Esophagus muscularis mucosa (tissue), 4 donors: ENCODE results near the gene KDSR. TPM values are rescaled to one million over a fixed set of nuclear protein-coding genes. Genes with fewer than 3 reads are reported as not detected.

Source experiments
- DNase-seq: peaks from one replicate; pipeline ENCODE4 v3.0.0-alpha.2; 2017; ENCODE audit errors: extremely low spot score
- H3K27ac ChIP-seq, 4 donors: fragments of 200-600 bp; sonication (generic); replicated peaks in 1 of 4; 1 replicate in 3 of 4; 2 replicates in 1 of 4; pipeline ENCODE4 v1.5.1; 2016 to 2019; ENCODE audit warnings: mild to moderate bottlenecking in 1 of 4
- H3K27me3 ChIP-seq, 4 donors: fragments of 200-600 bp; sonication (generic); one replicate each; pipeline versions ENCODE4 v1.5.1 to v1.6.0; 2016 to 2019
- H3K36me3 ChIP-seq, 4 donors: fragments of 200-600 bp; sonication (generic); one replicate each; pipeline ENCODE4 v1.5.1; 2016 to 2019
- H3K4me1 ChIP-seq, 4 donors: fragments of 200-600 bp; sonication (generic); one replicate each; pipeline ENCODE4 v1.5.1; 2016 to 2019
- H3K4me3 ChIP-seq, 4 donors: fragments of 200-600 bp; sonication (generic); 1 replicate in 2 of 4; 2 replicates in 2 of 4; pipeline ENCODE4 v1.5.1; 2016 to 2019; ENCODE audit warnings: mild to moderate bottlenecking in 4 of 4, moderate library complexity in 1 of 4
- H3K9me3 ChIP-seq, 4 donors: fragments of 200-600 bp; sonication (generic); 1 replicate in 3 of 4; 2 replicates in 1 of 4; pipeline ENCODE4 v1.5.1; 2016 to 2019
- CTCF ChIP-seq, 3 experiments: fragments of 200-600 bp in 2 of 3; fragments of 450-650 bp in 1 of 3; sonication (generic) in 2 of 3; IDR thresholded peaks; one replicate each; pipeline ENCODE4 v1.5.1; 2017 to 2019; ENCODE audit warnings: antibody characterized with exemption in 3 of 3, mild to moderate bottlenecking in 2 of 3, moderate library complexity in 1 of 3
- EP300 ChIP-seq: sonication (generic); formaldehyde crosslinking; IDR thresholded peaks from one replicate; pipeline ENCODE4 v1.6.1; 2017; ENCODE audit warnings: antibody characterized with exemption
- POLR2A ChIP-seq: fragments of 450-650 bp; IDR thresholded peaks from one replicate; pipeline ENCODE4 v1.6.1; 2017; ENCODE audit warnings: antibody characterized with exemption, moderate library complexity, mild to moderate bottlenecking, low read depth
- POLR2AphosphoS5 ChIP-seq, 2 donors: sonication (generic); formaldehyde crosslinking; IDR thresholded peaks; one replicate each; pipeline ENCODE4 v1.6.1; 2017; ENCODE audit warnings: antibody characterized with exemption in 2 of 2
- WGBS: methylation state at CpG from one replicate; pipeline ENCODE4 v1.1.5; 2018; 5-methylcytosine and 5-hydroxymethylcytosine counted together
- intact Hi-C: fragments of 100-400 bp; cut with DNase I; formaldehyde crosslinking; loops from one replicate; pipeline ENCODE4 v1.15.1; 2023
- total RNA-seq, 4 donors: library from RNA; depleted of rRNA; stranded (reverse); fragments of >200 nt; gene quantifications; one replicate each; pipeline versions ENCODE4 v1.1.0 to v1.2.1, GENCODE V29; 2016

KDSR gene
- total RNA-seq, 4 donors from 2014 or later, result 41.8 to 58.8 (median 49.8) TPM

- H3K27me3 ChIP-seq, result no peaks in the 10 kb centered on the region
- 87% methylated on average over 7 of the region's 7 CpGs for WGBS
- peak overlapping the region; percentile 5 to 54 (median 32) for H3K27ac ChIP-seq
- intact Hi-C loops, result no loop called here
- no peak for TF ChIP-seq CTCF (IDR thresholded peaks at IDR 0.05)
- no peak for TF ChIP-seq POLR2A
- no peak for TF ChIP-seq POLR2AphosphoS5 (IDR thresholded peaks at IDR 0.05)
- TF ChIP-seq EP300, result no peak
- H3K9me3 ChIP-seq, result no peaks in the 10 kb centered on the region
- no peak for DNase-seq
- H3K4me1 ChIP-seq, result peaks cover 18 to 27% (median 22%) of the 10 kb centered on the region in 4 donors
- peaks cover 34 to 96% (median 72%) of the 10 kb centered on the region in 4 donors for H3K36me3 ChIP-seq
- no peak overlapping the region for H3K4me3 ChIP-seq
Observed at GRCh38 chr18:63346480-63347183, 20.4 kb downstream of the KDSR start.

GRCh38 chr18:63346031-63346430 is 21.0 kb downstream of the KDSR start:
- Histone ChIP-seq H3K9me3 (no peaks in the 10 kb centered on the region), H3K36me3 (peaks cover 29 to 96% (median 69%) of the 10 kb centered on the region in 4 donors), H3K4me3 (no peak overlapping the region), H3K4me1 (peaks cover 18 to 27% (median 22%) of the 10 kb centered on the region in 4 donors), H3K27ac (peak overlapping the region; percentile 5 to 54 (median 32)), H3K27me3 (no peaks in the 10 kb centered on the region)
- no peak for TF ChIP-seq CTCF (IDR thresholded peaks at IDR 0.05)
- TF ChIP-seq POLR2A, result no peak
- TF ChIP-seq POLR2AphosphoS5 (IDR thresholded peaks at IDR 0.05), result no peak
- TF ChIP-seq EP300, result no peak
- intact Hi-C loops, result no loop called here
- WGBS, result 43% methylated on average over 7 of the region's 7 CpGs
- no peak for DNase-seq

GRCh38 chr18:63344918-63345317 is 22.1 kb downstream of the KDSR start:
- Histone ChIP-seq H3K4me3 (no peak overlapping the region), H3K36me3 (peaks cover 29 to 96% (median 67%) of the 10 kb centered on the region in 4 donors), H3K4me1 (peaks cover 18 to 27% (median 22%) of the 10 kb centered on the region in 4 donors), H3K27me3 (no peaks in the 10 kb centered on the region), H3K9me3 (no peaks in the 10 kb centered on the region), H3K27ac (no peak overlapping the region)
- intact Hi-C loops, result loop anchor here (5.0 kb wide), 1 partner anchor 97 kb away; no protein-coding TSS in a partner anchor
- 95% methylated on average over 2 of the region's 2 CpGs for WGBS
- DNase-seq, result no peak
- TF ChIP-seq POLR2AphosphoS5 (IDR thresholded peaks at IDR 0.05) (no peak), POLR2A (no peak), EP300 (no peak), CTCF (IDR thresholded peaks at IDR 0.05) (no peak)

GRCh38 chr18:63344263-63344662 is 22.7 kb downstream of the KDSR start:
- 89% methylated on average over 5 of the region's 5 CpGs for WGBS
- intact Hi-C loops, result loop anchor here (5.0 kb wide), 1 partner anchor 98 kb away; no protein-coding TSS in a partner anchor
- H3K9me3 ChIP-seq, result no peaks in the 10 kb centered on the region
- peaks cover 18 to 27% (median 22%) of the 10 kb centered on the region in 4 donors for H3K4me1 ChIP-seq
- H3K27me3 ChIP-seq, result no peaks in the 10 kb centered on the region
- no peak overlapping the region for H3K4me3 ChIP-seq
- H3K36me3 ChIP-seq, result peaks cover 23 to 92% (median 64%) of the 10 kb centered on the region in 4 donors
- H3K27ac ChIP-seq, result no peak overlapping the region
- TF ChIP-seq POLR2AphosphoS5 (IDR thresholded peaks at IDR 0.05) (no peak), POLR2A (no peak), CTCF (IDR thresholded peaks at IDR 0.05) (no peak), EP300 (no peak)
- no peak for DNase-seq
